Subcutaneous preadipocyte (primary cell): ENCODE data around the gene ACCSL. TPM values are rescaled to one million over a fixed set of nuclear protein-coding genes. Genes with fewer than 3 reads are reported as not detected.

ENCODE experiments used
- total RNA-seq: library from RNA; depleted of rRNA; stranded (reverse); fragments of >200 nt; gene quantifications from 2 replicates; pipeline ENCODE4 v1.2.3, GENCODE V29; 2012

ACCSL gene
- not detected in 2 replicates for total RNA-seq

GRCh38 chr11:44047931-44048431 lies at the start of gene ACCSL:
TSS of gene ACCSL (plus strand) at chr11:44047981. CDS start at chr11:44048037, 56 bp downstream.

GRCh38 chr11:44065841-44066731 lies 18.3 kb downstream of the ACCSL start, which contains the start of gene ACCS:
TSS of gene ACCS (plus strand) at chr11:44066270. CDS start at chr11:44067628, 1,358 bp downstream.

GRCh38 chr11:44095506-44096359 lies 48.0 kb downstream of the ACCSL start, which contains the start of gene EXT2:
TSS of gene EXT2 (plus strand) at chr11:44095678. CDS start at chr11:44107713, 12,035 bp downstream.

Other genes with a start within 250 kb of the ACCSL start
- 34.6 and 43.0 TPM in 2 replicates for gene ALKBH3, start 167.2 kb upstream of the ACCSL start, total RNA-seq
- 0.39 and 2.2 TPM in 2 replicates for gene C11orf96, start 105.3 kb upstream of the ACCSL start, total RNA-seq
- 8.8 and 10.6 TPM in 2 replicates for gene ACCS, start 18.3 kb downstream of the ACCSL start, total RNA-seq
- 104 and 108 TPM in 2 replicates for gene EXT2, start 47.7 kb downstream of the ACCSL start, total RNA-seq